Measurements from ENCODE around the gene ATP2B3.

Gene ATP2B3

GRCh38 chrX:153530411-153531129, 13.1 kb downstream of the ATP2B3 start:
- no peak overlapping the region for H3K56ac ChIP-seq (ENCODE audit: low read length)
- H3K18ac ChIP-seq (ENCODE audit: low read length) = no peak overlapping the region
- H3K23ac ChIP-seq (ENCODE audit: low read length) = no peak overlapping the region
- no peaks in the 10 kb centered on the region for H3K79me1 ChIP-seq (ENCODE audit: low read length)
- H2BK120ac ChIP-seq (ENCODE audit: low read depth, low read length) = no peak overlapping the region
- H3K4ac ChIP-seq (ENCODE audit: low read depth, low read length) = no peak overlapping the region
- no peaks in the 10 kb centered on the region for H3K79me2 ChIP-seq (ENCODE audit: control insufficient read depth, insufficient read depth, low read length)
- no peaks in the 10 kb centered on the region for H3K36me3 ChIP-seq (ENCODE audit: control insufficient read depth, insufficient read depth, low read length)
- no peak overlapping the region for H3K4me3 ChIP-seq (ENCODE audit: low read length)
- no peaks in the 10 kb centered on the region for H3K27me3 ChIP-seq (ENCODE audit: insufficient read depth, low read length, poor library complexity)
- no peak for DNase-seq
- H2BK5ac ChIP-seq (ENCODE audit: low read length) = no peak overlapping the region
- H3K4me1 ChIP-seq (ENCODE audit: control insufficient read depth, low read depth, low read length) = no peaks in the 10 kb centered on the region
- H2BK15ac ChIP-seq (replicated peaks; ENCODE audit: low read depth) = no peak overlapping the region
- no peak overlapping the region for H3K9ac ChIP-seq (ENCODE audit: low read length)
- WGBS (ENCODE audit: extremely low coverage, insufficient coverage, low lambda C conversion rate) = no CpG with 5 or more reads among the region's 20 CpGs
- no peak overlapping the region for H4K8ac ChIP-seq (ENCODE audit: low read depth, low read length)
- no peak overlapping the region for H3K27ac ChIP-seq (ENCODE audit: low read depth, low read length)
- no peak overlapping the region for H3K4me2 ChIP-seq (ENCODE audit: low read length)
- H4K5ac ChIP-seq (ENCODE audit: low read length) = no peak overlapping the region
- no peak overlapping the region for H2AK5ac ChIP-seq (ENCODE audit: low read length)

- H3K9ac ChIP-seq (ENCODE audit: low read length) = no peak overlapping the region
- H3K27me3 ChIP-seq (ENCODE audit: insufficient read depth, low read length, poor library complexity) = no peaks in the 10 kb centered on the region
- no peak overlapping the region for H2BK120ac ChIP-seq (ENCODE audit: low read depth, low read length)
- H3K79me1 ChIP-seq (ENCODE audit: low read length) = no peaks in the 10 kb centered on the region
- H3K56ac ChIP-seq (ENCODE audit: low read length) = no peak overlapping the region
- H3K79me2 ChIP-seq (ENCODE audit: control insufficient read depth, insufficient read depth, low read length) = no peaks in the 10 kb centered on the region
- no peaks in the 10 kb centered on the region for H3K4me1 ChIP-seq (ENCODE audit: control insufficient read depth, low read depth, low read length)
- no peak overlapping the region for H3K4me3 ChIP-seq (ENCODE audit: low read length)
- no peaks in the 10 kb centered on the region for H3K36me3 ChIP-seq (ENCODE audit: control insufficient read depth, insufficient read depth, low read length)
- no peak overlapping the region for H3K4ac ChIP-seq (ENCODE audit: low read depth, low read length)
- H2AK5ac ChIP-seq (ENCODE audit: low read length) = no peak overlapping the region
- no CpG with 5 or more reads among the region's 15 CpGs for WGBS (ENCODE audit: extremely low coverage, insufficient coverage, low lambda C conversion rate)
- no peak overlapping the region for H3K4me2 ChIP-seq (ENCODE audit: low read length)
- H2BK5ac ChIP-seq (ENCODE audit: low read length) = no peak overlapping the region
- no peak overlapping the region for H4K5ac ChIP-seq (ENCODE audit: low read length)
- H3K27ac ChIP-seq (ENCODE audit: low read depth, low read length) = no peak overlapping the region
- no peak overlapping the region for H3K23ac ChIP-seq (ENCODE audit: low read length)
- H3K18ac ChIP-seq (ENCODE audit: low read length) = no peak overlapping the region
- H4K8ac ChIP-seq (ENCODE audit: low read depth, low read length) = no peak overlapping the region
- H2BK15ac ChIP-seq (replicated peaks; ENCODE audit: low read depth) = no peak overlapping the region
- DNase-seq = no peak
Observed at GRCh38 chrX:153533091-153533490, 15.6 kb downstream of the ATP2B3 start.

GRCh38 chrX:153537080-153537479, 19.6 kb downstream of the ATP2B3 start:
- WGBS (ENCODE audit: extremely low coverage, insufficient coverage, low lambda C conversion rate) = no CpG with 5 or more reads among the region's 11 CpGs
- Histone ChIP-seq H3K4me2 (ENCODE audit: low read length) (no peak overlapping the region), H3K27ac (ENCODE audit: low read depth, low read length) (no peak overlapping the region), H4K8ac (ENCODE audit: low read depth, low read length) (no peak overlapping the region), H3K9ac (ENCODE audit: low read length) (no peak overlapping the region), H3K4me1 (ENCODE audit: control insufficient read depth, low read depth, low read length) (no peaks in the 10 kb centered on the region), H3K23ac (ENCODE audit: low read length) (no peak overlapping the region), H3K27me3 (ENCODE audit: insufficient read depth, low read length, poor library complexity) (no peaks in the 10 kb centered on the region), H3K18ac (ENCODE audit: low read length) (no peak overlapping the region), H3K79me1 (ENCODE audit: low read length) (no peaks in the 10 kb centered on the region), H3K4ac (ENCODE audit: low read depth, low read length) (no peak overlapping the region), H2BK120ac (ENCODE audit: low read depth, low read length) (no peak overlapping the region), H4K5ac (ENCODE audit: low read length) (no peak overlapping the region), H2BK5ac (ENCODE audit: low read length) (no peak overlapping the region), H3K36me3 (ENCODE audit: control insufficient read depth, insufficient read depth, low read length) (no peaks in the 10 kb centered on the region), H3K79me2 (ENCODE audit: control insufficient read depth, insufficient read depth, low read length) (no peaks in the 10 kb centered on the region), H2AK5ac (ENCODE audit: low read length) (no peak overlapping the region), H3K4me3 (ENCODE audit: low read length) (no peak overlapping the region), H2BK15ac (replicated peaks; ENCODE audit: low read depth) (no peak overlapping the region), H3K56ac (ENCODE audit: low read length) (no peak overlapping the region)
- DNase-seq = no peak

GRCh38 chrX:153537526-153538295, 20.3 kb downstream of the ATP2B3 start:
- Histone ChIP-seq H3K27me3 (ENCODE audit: insufficient read depth, low read length, poor library complexity) (no peaks in the 10 kb centered on the region), H4K8ac (ENCODE audit: low read depth, low read length) (no peak overlapping the region), H3K56ac (ENCODE audit: low read length) (no peak overlapping the region), H3K27ac (ENCODE audit: low read depth, low read length) (no peak overlapping the region), H3K23ac (ENCODE audit: low read length) (no peak overlapping the region), H3K36me3 (ENCODE audit: control insufficient read depth, insufficient read depth, low read length) (no peaks in the 10 kb centered on the region), H3K79me1 (ENCODE audit: low read length) (no peaks in the 10 kb centered on the region), H3K9ac (ENCODE audit: low read length) (no peak overlapping the region), H3K4me3 (ENCODE audit: low read length) (no peak overlapping the region), H3K79me2 (ENCODE audit: control insufficient read depth, insufficient read depth, low read length) (no peaks in the 10 kb centered on the region), H3K4ac (ENCODE audit: low read depth, low read length) (no peak overlapping the region), H2BK120ac (ENCODE audit: low read depth, low read length) (no peak overlapping the region), H2BK15ac (replicated peaks; ENCODE audit: low read depth) (no peak overlapping the region), H4K5ac (ENCODE audit: low read length) (no peak overlapping the region), H2BK5ac (ENCODE audit: low read length) (no peak overlapping the region), H3K4me2 (ENCODE audit: low read length) (no peak overlapping the region), H3K18ac (ENCODE audit: low read length) (no peak overlapping the region), H2AK5ac (ENCODE audit: low read length) (no peak overlapping the region), H3K4me1 (ENCODE audit: control insufficient read depth, low read depth, low read length) (no peaks in the 10 kb centered on the region)
- no CpG with 5 or more reads among the region's 26 CpGs for WGBS (ENCODE audit: extremely low coverage, insufficient coverage, low lambda C conversion rate)
- no peak for DNase-seq

GRCh38 chrX:153538424-153538823, 21.0 kb downstream of the ATP2B3 start:
- Histone ChIP-seq H3K27ac (ENCODE audit: low read depth, low read length) (no peak overlapping the region), H3K4ac (ENCODE audit: low read depth, low read length) (no peak overlapping the region), H3K27me3 (ENCODE audit: insufficient read depth, low read length, poor library complexity) (no peaks in the 10 kb centered on the region)

More at GRCh38 chrX:153538424-153538823, 21.0 kb downstream of the ATP2B3 start:
- WGBS (ENCODE audit: extremely low coverage, insufficient coverage, low lambda C conversion rate) = no CpG with 5 or more reads among the region's 17 CpGs
- Histone ChIP-seq H3K4me2 (ENCODE audit: low read length) (no peak overlapping the region), H3K56ac (ENCODE audit: low read length) (no peak overlapping the region), H2BK120ac (ENCODE audit: low read depth, low read length) (no peak overlapping the region), H3K79me2 (ENCODE audit: control insufficient read depth, insufficient read depth, low read length) (no peaks in the 10 kb centered on the region), H3K18ac (ENCODE audit: low read length) (no peak overlapping the region), H3K23ac (ENCODE audit: low read length) (no peak overlapping the region), H2BK15ac (replicated peaks; ENCODE audit: low read depth) (no peak overlapping the region), H2BK5ac (ENCODE audit: low read length) (no peak overlapping the region), H2AK5ac (ENCODE audit: low read length) (no peak overlapping the region), H3K79me1 (ENCODE audit: low read length) (no peaks in the 10 kb centered on the region), H4K5ac (ENCODE audit: low read length) (no peak overlapping the region), H3K9ac (ENCODE audit: low read length) (no peak overlapping the region), H3K4me1 (ENCODE audit: control insufficient read depth, low read depth, low read length) (no peaks in the 10 kb centered on the region), H4K8ac (ENCODE audit: low read depth, low read length) (no peak overlapping the region), H3K4me3 (ENCODE audit: low read length) (no peak overlapping the region), H3K36me3 (ENCODE audit: control insufficient read depth, insufficient read depth, low read length) (no peaks in the 10 kb centered on the region)
- DNase-seq = no peak
